Stimulated activated CD4-positive, alpha-beta T cell treated with anti-CD3 and anti-CD28 coated beads, Interleukin-12 subunit alpha, Interleukin-12 subunit beta, amount 100 ng/mL, for 48 hours (primary cell): ENCODE results near the gene LFNG.

Experiments used
- DNase-seq, 3 donors: peaks; one replicate each; pipeline ENCODE4 v3.0.0-alpha.2; 2020; ENCODE audit warnings: low read depth in 2 of 3, low spot score in 1 of 3

The LFNG gene

DNA sequence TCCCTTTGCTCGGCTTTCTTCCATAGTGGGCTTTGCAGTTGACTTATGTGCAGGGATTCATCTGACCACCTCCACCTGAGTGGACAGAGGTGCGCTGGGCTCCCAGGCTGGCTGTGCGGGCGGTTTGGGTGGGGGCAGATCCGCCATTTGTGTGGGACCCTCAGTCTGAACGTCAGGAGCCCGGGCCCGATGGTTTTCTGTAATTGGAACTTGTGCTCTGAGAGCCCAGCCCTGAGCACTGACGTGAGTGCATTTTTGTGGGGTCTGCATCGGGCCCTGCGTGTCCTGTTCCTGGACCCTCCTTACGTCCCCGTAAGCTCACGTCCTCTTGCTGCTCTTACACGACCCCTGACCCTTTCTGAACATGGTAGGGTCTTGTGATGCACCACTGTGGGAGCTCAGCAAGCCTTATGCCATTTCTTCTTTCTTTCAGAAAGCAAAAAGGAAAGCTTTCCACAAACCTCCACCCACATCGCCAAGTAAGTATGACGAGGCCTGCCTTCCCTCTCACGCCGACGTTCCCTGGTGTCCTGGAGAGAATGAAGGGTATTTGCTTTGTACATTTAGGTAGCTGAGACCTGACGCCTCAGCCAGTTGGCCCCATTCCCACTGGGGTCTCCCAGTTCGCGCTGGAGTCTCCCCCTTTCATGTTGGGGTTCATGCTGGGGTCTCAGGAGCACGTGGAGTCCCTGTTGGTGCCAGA is 49.1 kb downstream of the LFNG start:
- DNase-seq = no peak

DNA sequence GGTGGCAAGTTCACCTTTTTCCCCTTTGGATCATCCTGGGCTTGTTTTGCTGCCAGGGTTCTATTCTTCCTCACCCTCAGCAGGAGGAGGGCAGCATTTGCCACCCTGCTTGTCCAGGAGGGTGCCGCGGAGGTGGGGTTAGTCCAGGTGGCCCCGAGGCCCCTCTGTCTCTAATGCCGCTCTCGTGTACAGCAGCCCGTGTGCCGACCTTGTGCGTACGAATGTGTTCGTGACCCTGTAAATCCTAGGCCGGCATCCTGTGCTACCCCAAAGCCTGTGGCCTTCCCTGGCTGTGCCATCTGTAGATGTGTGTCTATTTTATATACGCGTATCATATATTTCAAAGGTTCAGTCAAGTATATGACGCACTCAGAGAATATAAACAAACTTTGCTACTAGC is 49.8 kb downstream of the LFNG start:
- no peak for DNase-seq

DNA sequence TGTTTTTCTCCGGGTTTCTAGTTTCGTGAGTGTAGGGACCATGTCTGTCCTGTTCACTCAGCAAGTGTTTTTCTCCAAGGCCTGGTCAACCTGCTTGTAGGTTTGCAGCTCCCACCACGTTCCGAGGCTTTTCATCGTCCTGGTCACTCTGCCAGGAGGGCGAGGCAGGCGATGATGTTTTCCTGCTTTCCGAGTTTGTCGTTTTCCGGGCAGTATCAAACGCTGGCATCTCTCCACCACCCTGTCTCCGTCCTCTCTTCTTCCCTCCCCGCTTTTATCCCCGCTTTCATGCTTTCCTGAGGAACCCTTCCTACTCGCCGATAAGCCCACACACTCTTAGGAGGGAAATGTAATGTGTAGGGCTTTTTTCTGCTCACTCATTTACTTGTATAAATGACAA is 50.4 kb downstream of the LFNG start:
- DNase-seq = no peak

DNA sequence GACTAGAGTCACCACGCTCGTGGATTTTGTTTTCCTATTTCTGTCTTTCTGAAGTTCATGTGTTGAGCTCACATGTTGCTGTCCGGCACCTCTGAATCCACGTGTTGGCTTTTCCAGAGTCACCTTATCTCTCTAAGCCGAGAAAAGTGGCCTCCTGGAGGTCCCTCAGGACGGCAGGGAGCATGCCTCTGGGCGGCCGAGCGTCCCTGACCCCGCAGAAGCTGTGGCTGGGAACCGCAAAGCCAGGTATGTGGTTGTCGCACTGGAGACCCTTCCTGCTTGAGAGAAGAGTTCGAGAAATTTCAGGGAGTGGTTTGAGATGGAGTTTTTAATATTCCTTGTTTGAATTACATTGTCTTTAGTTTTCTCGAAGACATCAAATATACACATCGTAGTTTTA is 51.8 kb downstream of the LFNG start:
- no peak for DNase-seq

DNA sequence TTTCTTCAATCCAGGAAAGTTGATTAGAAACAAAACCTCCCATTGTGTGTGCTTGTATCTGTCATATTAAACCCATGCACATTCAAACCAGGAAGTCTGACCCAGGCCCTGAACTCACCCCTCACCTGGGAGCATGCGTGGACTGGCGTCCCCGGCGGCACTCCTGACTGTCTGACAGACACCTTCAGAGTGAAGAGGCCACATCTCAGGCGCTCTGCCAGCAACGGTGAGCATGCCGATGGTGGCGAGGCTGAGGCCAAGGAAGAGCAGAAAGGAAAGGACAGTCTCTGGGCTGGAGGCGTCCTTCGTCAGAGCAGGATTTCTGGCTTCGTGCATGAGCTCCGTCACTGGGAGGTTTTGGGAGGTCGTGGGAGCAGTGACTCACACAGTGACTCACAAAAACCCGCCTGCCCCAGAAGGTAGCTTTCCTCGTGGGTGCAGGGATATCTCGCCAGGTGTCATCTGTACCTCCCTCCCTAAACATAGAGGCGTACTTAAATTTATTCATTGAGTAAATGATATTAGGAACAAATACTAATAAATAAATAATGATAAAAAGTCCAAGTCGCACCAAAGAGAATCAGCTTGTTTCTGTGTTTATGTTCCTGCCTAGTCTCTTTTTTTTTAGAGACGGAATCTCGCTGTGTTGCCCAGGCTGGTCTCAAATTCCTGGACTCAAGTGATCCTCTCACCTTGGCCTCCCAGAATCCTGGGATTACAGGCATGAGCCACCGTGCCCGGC is 52.7 kb downstream of the LFNG start:
- DNase-seq = no peak

DNA sequence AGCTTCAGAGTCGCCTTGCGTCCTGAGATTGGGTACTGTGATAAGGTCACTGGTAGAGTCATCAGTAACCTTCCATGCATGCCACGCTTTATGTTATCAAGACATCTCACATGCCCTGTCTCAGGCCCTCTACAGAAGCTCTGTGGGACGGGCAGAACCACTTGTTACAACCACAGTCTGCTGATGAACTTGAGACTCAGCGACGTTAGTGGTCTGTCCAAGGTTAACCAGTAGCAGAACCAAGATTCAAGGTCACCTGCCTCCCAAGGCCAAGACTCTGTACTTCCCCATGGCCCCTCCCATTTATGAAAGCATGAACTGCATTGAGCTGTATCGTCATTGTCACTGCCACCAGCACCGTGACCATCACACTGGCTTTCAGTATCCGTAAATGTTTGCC is 54.2 kb downstream of the LFNG start:
- no peak for DNase-seq

DNA sequence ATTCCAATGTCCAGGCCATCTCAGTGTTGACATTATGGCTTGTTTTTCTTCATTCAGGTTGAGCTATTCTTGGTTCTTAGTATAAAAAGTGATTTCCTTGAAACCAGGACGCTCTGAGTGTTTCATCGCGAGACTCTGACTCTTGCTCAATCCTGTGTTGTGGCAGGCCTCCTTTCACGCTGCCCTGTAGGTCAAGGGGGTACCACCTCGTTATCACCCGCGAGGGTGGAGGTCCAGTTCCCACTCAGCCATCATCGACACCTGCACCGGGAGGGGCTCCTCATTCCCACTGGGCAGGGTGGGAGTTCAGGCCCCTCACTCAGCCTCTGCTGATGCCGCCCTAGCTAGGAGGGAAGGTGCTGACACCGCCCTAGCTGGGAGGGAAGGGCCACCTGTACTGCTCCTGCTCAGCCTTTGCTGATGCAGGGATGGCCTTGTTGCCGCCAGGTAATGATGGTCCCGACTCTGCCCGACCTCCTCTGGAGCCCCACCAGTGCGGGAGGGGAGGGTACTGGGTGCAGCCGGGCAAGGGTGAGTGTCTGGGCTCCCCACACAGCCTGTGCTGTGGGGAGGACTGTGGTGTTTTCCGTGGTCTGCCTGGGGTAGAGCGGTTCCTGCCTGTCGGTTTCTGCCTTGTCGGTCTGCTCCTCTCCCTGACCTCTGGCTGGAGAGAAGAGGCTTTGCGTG is 55.6 kb downstream of the LFNG start:
- DNase-seq = no peak

DNA sequence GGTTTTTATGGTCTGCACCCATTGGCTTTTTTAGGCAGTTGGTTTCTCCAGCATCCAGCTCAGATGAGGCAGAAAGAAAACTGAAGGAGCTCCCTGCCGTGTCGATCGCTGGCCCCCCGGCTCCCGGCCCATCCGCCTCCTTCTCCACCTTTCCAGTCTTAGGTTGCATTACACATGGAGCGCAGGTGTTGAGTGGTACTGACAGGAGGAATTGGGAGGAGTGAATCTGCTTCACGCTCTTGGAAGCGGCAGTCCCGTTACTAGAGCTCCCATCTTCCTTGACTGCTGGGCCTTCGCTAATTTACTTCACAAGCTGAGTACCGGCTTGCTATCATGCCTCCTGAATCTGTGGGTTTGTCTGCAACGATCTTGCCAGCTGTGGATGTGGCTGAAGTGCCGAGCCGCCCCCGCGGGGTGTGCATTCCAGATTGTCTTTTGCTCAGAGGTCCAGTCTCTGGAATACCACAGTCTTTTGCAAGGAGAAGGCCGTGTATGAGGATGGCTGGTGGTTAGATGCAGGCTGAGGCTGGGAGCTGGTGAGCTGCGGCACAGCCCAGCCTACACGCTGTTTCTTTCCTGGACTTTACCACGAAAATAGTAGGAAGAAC is 56.3 kb downstream of the LFNG start:
- DNase-seq = no peak

DNA sequence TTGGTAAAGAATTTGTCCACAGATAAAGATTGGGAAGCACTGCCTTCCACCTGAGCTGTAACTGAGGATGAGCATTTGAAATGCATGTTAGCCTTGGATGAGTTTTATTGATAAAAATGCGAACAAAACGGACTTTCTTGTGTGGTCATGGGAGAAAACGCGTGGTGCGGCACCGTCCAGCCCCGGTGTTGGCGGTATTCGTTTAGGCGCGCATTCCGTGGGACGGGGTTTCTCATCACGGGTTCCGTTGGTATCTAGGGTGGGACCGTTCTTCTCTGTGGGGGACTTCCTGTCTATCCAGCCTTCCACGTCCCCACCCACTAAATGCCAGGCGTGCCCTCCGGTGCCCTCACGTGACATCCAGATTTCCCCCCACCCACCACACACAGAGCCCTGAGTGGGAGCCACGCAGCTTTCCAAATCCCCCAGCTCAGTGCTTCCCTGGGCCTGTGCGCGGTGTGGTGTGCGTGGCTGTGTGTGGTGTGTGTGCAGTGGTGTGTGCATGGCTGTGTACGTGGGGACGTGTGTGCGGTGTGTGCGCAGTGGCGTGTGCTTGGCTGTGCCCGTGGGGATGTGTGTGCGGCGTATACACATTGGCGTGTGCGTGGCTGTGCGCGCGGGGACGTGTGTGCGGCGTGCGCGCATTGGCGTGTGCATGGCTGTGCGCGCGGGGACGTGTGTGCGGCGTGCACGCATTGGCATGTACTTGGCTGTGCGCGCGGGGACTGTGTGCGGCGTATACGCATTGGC is 57.3 kb downstream of the LFNG start:
- no peak for DNase-seq
